ENCODE data around the gene HNRNPUL1.
A peak's percentile ranks its signal among the peaks of the same experiment; 100 is the strongest.

The HNRNPUL1 gene

DNA sequence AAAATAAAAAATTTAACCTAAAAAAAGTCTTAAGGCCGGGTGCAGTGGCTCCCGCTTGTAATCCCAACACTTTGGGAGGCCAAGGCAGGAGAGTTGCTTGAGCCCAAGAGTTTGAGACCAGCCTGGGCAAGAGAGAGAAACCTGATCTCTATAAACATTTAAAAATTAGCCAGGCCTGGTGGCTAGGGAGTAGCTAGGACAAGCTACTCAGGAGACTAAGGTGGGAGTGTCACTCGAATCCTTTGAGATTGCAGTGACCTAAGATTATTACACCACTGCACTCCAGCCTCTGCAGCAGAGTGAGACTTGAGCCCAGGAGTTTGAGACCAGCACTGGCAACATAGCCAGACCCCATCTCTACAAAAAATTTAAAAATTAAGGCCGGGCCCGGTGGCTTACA lies 46.9 kb downstream of the HNRNPUL1 start:
- TF ChIP-seq, protein P1, sequence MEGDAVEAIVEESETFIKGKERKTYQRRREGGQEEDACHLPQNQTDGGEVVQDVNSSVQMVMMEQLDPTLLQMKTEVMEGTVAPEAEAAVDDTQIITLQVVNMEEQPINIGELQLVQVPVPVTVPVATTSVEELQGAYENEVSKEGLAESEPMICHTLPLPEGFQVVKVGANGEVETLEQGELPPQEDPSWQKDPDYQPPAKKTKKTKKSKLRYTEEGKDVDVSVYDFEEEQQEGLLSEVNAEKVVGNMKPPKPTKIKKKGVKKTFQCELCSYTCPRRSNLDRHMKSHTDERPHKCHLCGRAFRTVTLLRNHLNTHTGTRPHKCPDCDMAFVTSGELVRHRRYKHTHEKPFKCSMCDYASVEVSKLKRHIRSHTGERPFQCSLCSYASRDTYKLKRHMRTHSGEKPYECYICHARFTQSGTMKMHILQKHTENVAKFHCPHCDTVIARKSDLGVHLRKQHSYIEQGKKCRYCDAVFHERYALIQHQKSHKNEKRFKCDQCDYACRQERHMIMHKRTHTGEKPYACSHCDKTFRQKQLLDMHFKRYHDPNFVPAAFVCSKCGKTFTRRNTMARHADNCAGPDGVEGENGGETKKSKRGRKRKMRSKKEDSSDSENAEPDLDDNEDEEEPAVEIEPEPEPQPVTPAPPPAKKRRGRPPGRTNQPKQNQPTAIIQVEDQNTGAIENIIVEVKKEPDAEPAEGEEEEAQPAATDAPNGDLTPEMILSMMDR (conservative IDR thresholded peaks at IDR 0.05; ENCODE audit: control insufficient read depth, insufficient read depth, low read depth, low read length): no peak
- DNase-seq (ENCODE audit: low read depth): no peak
- H3K4me3 ChIP-seq (ENCODE audit: control insufficient read depth, low read depth, low read length): peak overlapping the region; percentile 80

DNA sequence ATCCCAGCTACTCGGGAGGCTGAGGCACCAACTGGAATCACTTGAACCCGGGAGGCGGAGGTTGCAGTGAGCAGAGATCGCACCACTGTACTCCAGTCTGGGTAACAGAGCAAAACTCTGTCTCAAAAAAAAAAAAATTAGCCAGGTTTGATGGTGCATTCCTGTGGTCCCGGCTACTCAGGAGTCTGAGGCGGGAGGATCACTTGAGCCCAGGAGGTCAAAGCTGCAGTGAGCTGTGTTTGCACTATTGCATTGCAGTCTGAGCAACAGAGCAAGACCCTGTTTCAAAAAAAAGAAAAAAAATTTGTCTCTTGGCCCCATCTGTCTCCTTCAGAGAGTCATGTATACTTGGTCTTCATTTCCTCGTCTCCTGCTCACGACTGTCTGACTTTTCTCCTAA lies 47.4 kb downstream of the HNRNPUL1 start:
- TF ChIP-seq, protein P1 (conservative IDR thresholded peaks at IDR 0.05; ENCODE audit: control insufficient read depth, insufficient read depth, low read depth, low read length): no peak
- H3K4me3 ChIP-seq (ENCODE audit: control insufficient read depth, low read depth, low read length): no peak overlapping the region
- DNase-seq (ENCODE audit: low read depth): no peak

DNA sequence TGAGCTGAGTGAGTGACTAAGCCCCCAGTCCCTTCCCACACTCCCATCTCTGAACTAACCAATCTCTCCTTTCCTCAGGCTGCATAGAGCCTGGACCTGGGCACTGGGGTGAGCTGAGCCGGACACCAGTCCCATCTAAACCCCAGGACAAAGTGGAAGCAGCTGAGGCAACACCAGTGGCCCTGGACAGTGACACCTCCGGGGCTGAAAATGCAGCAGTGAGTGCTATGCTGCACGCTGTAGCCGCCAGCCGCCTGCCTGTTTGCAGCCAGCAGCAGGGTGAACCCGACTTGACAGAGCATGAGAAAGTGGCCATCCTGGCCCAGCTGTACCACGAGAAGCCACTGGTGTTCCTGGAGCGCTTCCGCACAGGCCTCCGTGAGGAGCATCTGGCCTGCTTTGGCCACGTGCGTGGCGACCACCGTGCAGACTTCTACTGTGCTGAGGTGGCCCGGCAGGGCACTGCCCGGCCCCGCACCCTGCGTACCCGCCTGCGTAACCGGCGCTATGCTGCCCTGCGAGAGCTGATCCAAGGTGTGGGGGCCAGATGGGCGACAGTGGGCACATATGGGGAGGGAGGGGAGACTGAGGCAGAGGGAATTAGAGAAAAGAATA lies 52.2 kb downstream of the HNRNPUL1 start:
- DNase-seq (ENCODE audit: low read depth): no peak
- TF ChIP-seq, protein P1 (conservative IDR thresholded peaks at IDR 0.05; ENCODE audit: control insufficient read depth, insufficient read depth, low read depth, low read length): no peak
- H3K4me3 ChIP-seq (ENCODE audit: control insufficient read depth, low read depth, low read length): no peak overlapping the region

- no peak overlapping the region for H3K4me3 ChIP-seq (ENCODE audit: control insufficient read depth, low read depth, low read length)
- TF ChIP-seq, protein P1 (conservative IDR thresholded peaks at IDR 0.05; ENCODE audit: control insufficient read depth, insufficient read depth, low read depth, low read length): no peak
- no peak for DNase-seq (ENCODE audit: low read depth)
Measured at GRCh38 chr19:41318696-41319499, 54.7 kb downstream of the HNRNPUL1 start.

GRCh38 chr19:41319500-41320184 lies 55.5 kb downstream of the HNRNPUL1 start:
- TF ChIP-seq, protein P1 (conservative IDR thresholded peaks at IDR 0.05; ENCODE audit: control insufficient read depth, insufficient read depth, low read depth, low read length): no peak
- DNase-seq (ENCODE audit: low read depth): no peak
- no peak overlapping the region for H3K4me3 ChIP-seq (ENCODE audit: control insufficient read depth, low read depth, low read length)

DNA sequence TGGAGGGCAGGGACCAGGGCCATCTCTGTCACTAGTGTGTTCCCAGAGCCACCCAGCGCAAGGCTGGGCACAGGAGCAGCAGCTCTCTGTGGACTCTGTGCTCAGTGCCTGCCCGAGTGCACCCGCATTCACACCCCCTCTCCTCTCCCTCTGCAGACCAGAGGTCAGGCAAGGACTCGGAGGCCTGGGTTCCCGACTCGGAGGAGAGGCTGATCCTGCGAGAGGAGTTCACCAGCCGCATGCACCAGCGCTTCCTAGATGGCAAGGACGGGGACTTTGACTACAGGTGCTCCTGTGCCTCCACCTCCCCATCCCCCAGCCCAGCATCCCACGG lies 56.0 kb downstream of the HNRNPUL1 start:
- TF ChIP-seq, protein P1 (conservative IDR thresholded peaks at IDR 0.05; ENCODE audit: control insufficient read depth, insufficient read depth, low read depth, low read length): no peak
- no peak overlapping the region for H3K4me3 ChIP-seq (ENCODE audit: control insufficient read depth, low read depth, low read length)
- DNase-seq (ENCODE audit: low read depth): no peak

Data from fibroblast of mammary gland (primary cell).